Uterus (tissue), 2 donors: ENCODE measurements around the gene AJAP1.

Experiments
- POLR2A ChIP-seq, 2 donors: fragments of 450-650 bp; IDR thresholded peaks; one replicate each; pipeline ENCODE4 v1.6.1; 2016; ENCODE audit warnings: antibody characterized with exemption in 2 of 2, mild to moderate bottlenecking in 1 of 2, moderate library complexity in 1 of 2
- TF ChIP-seq, protein P1 (sequence below), 4 experiments: fragments of 200-600 bp in 2 of 4; fragments of 450-650 bp in 2 of 4; sonication (generic) in 2 of 4; IDR thresholded peaks; one replicate each; pipeline ENCODE4 v1.5.1; 2016 to 2019; ENCODE audit warnings: antibody characterized with exemption in 4 of 4, mild to moderate bottlenecking in 2 of 4, moderate library complexity in 1 of 4

- TF ChIP-seq, protein P1, sequence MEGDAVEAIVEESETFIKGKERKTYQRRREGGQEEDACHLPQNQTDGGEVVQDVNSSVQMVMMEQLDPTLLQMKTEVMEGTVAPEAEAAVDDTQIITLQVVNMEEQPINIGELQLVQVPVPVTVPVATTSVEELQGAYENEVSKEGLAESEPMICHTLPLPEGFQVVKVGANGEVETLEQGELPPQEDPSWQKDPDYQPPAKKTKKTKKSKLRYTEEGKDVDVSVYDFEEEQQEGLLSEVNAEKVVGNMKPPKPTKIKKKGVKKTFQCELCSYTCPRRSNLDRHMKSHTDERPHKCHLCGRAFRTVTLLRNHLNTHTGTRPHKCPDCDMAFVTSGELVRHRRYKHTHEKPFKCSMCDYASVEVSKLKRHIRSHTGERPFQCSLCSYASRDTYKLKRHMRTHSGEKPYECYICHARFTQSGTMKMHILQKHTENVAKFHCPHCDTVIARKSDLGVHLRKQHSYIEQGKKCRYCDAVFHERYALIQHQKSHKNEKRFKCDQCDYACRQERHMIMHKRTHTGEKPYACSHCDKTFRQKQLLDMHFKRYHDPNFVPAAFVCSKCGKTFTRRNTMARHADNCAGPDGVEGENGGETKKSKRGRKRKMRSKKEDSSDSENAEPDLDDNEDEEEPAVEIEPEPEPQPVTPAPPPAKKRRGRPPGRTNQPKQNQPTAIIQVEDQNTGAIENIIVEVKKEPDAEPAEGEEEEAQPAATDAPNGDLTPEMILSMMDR (IDR thresholded peaks at IDR 0.05): no peak
- no peak for TF ChIP-seq POLR2A (IDR thresholded peaks at IDR 0.05)
These were observed 44.5 kb downstream of the AJAP1 start for GRCh38 chr1:4698911-4699310.
